Mesendoderm (in vitro differentiated cells): ENCODE results near the gene C5orf15.
A peak's percentile ranks its signal among the peaks of the same experiment; 100 is the strongest.
"Not testable (repeated sequence)": the region's sequence is repeated elsewhere in the genome, so short reads cannot be mapped to it uniquely, and the experiment has no call there.

Experiments
- DNase-seq: peaks from one replicate; pipeline ENCODE4 v3.0.0; 2013
- H2AK5ac ChIP-seq: 2 replicates; pipeline ENCODE4 v1.6.1; 2013; ENCODE audit warnings: low read length, inconsistent platforms
- H2BK120ac ChIP-seq: 2 replicates; pipeline ENCODE4 v1.6.1; 2013; ENCODE audit warnings: low read depth, mild to moderate bottlenecking, low read length, moderate library complexity, mixed read lengths
- H2BK15ac ChIP-seq: replicated peaks from 2 replicates; pipeline ENCODE4 v1.6.1; 2013; ENCODE audit warnings: low read depth, mild to moderate bottlenecking, moderate library complexity
- H2BK5ac ChIP-seq: 2 replicates; pipeline ENCODE4 v1.6.1; 2013; ENCODE audit warnings: low read length, inconsistent platforms
- H3K18ac ChIP-seq: 2 replicates; pipeline ENCODE4 v1.6.1; 2013; ENCODE audit warnings: mild to moderate bottlenecking, low read length, mixed read lengths
- H3K23ac ChIP-seq: one replicate; pipeline ENCODE4 v1.6.1; 2013; ENCODE audit warnings: low read length
- H3K27ac ChIP-seq: 2 replicates; pipeline ENCODE4 v1.5.1; 2013; ENCODE audit warnings: low read depth, mild to moderate bottlenecking, inconsistent platforms, low read length, moderate library complexity
- H3K27me3 ChIP-seq: 2 replicates; pipeline ENCODE4 v1.6.1; 2013; ENCODE audit warnings: low read length, control low read depth, mild to moderate bottlenecking, inconsistent platforms; ENCODE audit not compliant: insufficient read depth, poor library complexity
- H3K36me3 ChIP-seq: 2 replicates; pipeline ENCODE4 v1.6.1; 2013; ENCODE audit warnings: low read length, inconsistent platforms; ENCODE audit not compliant: control insufficient read depth, insufficient read depth
- H3K4ac ChIP-seq: one replicate; pipeline ENCODE4 v1.6.1; 2013; ENCODE audit warnings: low read depth, mild to moderate bottlenecking, low read length, moderate library complexity
- H3K4me1 ChIP-seq: 2 replicates; pipeline ENCODE4 v1.6.1; 2013; ENCODE audit warnings: low read depth, low read length, inconsistent platforms; ENCODE audit not compliant: control insufficient read depth
- H3K4me2 ChIP-seq: 2 replicates; pipeline ENCODE4 v1.6.1; 2013; ENCODE audit warnings: low read length
- H3K4me3 ChIP-seq: 2 replicates; pipeline ENCODE4 v1.5.1; 2013; ENCODE audit warnings: mild to moderate bottlenecking, low read length
- H3K56ac ChIP-seq: one replicate; pipeline ENCODE4 v1.6.1; 2013; ENCODE audit warnings: low read length
- H3K79me1 ChIP-seq: 2 replicates; pipeline ENCODE4 v1.6.1; 2013; ENCODE audit warnings: low read length, inconsistent platforms
- H3K79me2 ChIP-seq: 2 replicates; pipeline ENCODE4 v1.6.1; 2013; ENCODE audit warnings: mild to moderate bottlenecking, low read length; ENCODE audit not compliant: control insufficient read depth, insufficient read depth
- H3K9ac ChIP-seq: 2 replicates; pipeline ENCODE4 v1.6.1; 2013; ENCODE audit warnings: low read length, inconsistent platforms
- H4K5ac ChIP-seq: one replicate; pipeline ENCODE4 v1.6.1; 2013; ENCODE audit warnings: low read length
- H4K8ac ChIP-seq: one replicate; pipeline ENCODE4 v1.6.1; 2013; ENCODE audit warnings: low read depth, mild to moderate bottlenecking, control low read depth, low read length, moderate library complexity
- WGBS: extraction: QIAGEN DNeasy Blood & Tissue Kit; methylation state at CpG from one replicate; pipeline ENCODE4 v1.1.7; 2013; ENCODE audit warnings: low lambda C conversion rate, missing lambda C conversion rate; ENCODE audit not compliant: insufficient coverage; ENCODE audit errors: extremely low coverage; 5-methylcytosine and 5-hydroxymethylcytosine counted together

C5orf15 gene

DNA sequence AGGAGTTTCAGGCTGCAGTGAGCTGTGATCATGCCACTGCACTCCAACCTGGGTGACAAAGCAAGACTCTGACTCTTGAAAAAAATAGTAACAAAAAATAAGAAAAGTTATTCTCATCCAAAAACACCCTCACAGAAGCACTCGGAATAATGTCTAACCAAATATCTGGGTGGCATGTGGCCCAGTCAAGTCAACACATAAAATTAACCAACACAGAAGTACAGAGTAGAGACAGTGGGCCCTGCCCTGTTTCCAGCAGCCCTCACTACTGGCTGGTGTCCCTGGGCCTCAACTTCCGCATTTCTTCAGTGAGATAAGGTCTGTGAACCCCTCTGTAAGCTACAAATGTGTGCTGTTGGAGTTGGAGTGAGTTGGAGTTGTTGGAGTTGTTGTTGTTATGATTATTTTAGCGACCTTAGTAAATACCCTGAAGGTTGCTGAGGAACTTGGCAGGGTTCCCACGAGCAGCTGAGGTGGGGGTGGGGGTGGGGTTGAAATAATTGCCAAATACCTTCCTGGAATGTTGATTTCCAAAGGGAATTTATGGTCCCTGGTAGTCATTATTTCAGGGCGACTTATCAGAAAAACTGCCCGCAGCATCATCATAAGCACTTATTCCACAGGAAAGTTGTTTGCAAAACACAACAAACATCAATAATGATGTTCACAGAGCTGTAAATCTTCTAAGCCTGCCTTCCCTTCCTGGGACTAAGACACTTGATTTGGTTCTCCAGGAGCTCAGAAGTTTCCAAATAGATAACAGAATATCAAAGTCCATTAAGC is 30.2 kb downstream of the C5orf15 start:
- Histone ChIP-seq H3K4me1 (peaks cover 5% of the 10 kb centered on the region), H3K27ac (no peak overlapping the region)
- 100% methylated on average over 1 of the region's 6 CpGs for WGBS

DNA sequence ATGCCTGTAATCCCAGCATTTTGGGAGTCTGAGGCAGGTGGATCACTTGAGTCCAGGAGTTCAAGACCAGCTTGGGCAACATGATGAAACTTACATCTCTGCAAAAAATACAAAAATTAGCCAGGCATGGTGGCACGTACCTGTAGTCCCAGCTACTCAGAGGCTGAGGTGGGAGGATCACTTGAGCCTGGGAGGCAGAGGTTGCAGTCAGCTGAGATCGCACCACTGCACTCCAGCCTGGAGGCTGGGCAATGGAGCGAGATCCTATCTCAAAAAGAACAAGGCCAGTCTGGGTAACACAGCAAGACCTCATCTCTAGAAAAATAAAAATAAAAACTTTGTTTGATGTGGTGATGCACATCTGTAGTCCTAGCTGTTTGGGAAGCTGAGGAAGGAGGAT is 30.8 kb downstream of the C5orf15 start:
- H3K56ac ChIP-seq, H3K4me3 ChIP-seq, H2BK5ac ChIP-seq, H3K4me1 ChIP-seq, H4K5ac ChIP-seq, H3K36me3 ChIP-seq, H3K4me2 ChIP-seq, H3K79me2 ChIP-seq, H2BK120ac ChIP-seq, H3K79me1 ChIP-seq, H3K23ac ChIP-seq, H3K27ac ChIP-seq, H3K9ac ChIP-seq, DNase-seq, H3K4ac ChIP-seq, H2BK15ac ChIP-seq, H4K8ac ChIP-seq, H3K27me3 ChIP-seq, H2AK5ac ChIP-seq, H3K18ac ChIP-seq: not testable (repeated sequence)
- WGBS: no CpG with 5 or more reads among the region's 3 CpGs

More for the DNA sequence above, 30.2 kb downstream of the C5orf15 start:
- no peaks in the 10 kb centered on the region for H3K79me2 ChIP-seq
- H4K8ac ChIP-seq: no peak overlapping the region
- H3K18ac ChIP-seq: no peak overlapping the region
- no peaks in the 10 kb centered on the region for H3K27me3 ChIP-seq
- no peak overlapping the region for H3K4ac ChIP-seq
- H3K4me2 ChIP-seq: no peak overlapping the region
- H2BK120ac ChIP-seq: no peak overlapping the region
- H4K5ac ChIP-seq: no peak overlapping the region
- peak; percentile 18 for DNase-seq
- no peak overlapping the region for H2AK5ac ChIP-seq
- no peak overlapping the region for H3K56ac ChIP-seq
- H3K9ac ChIP-seq: no peak overlapping the region
- no peak overlapping the region for H2BK5ac ChIP-seq
- no peak overlapping the region for H3K23ac ChIP-seq
- no peak overlapping the region for H2BK15ac ChIP-seq
- no peaks in the 10 kb centered on the region for H3K36me3 ChIP-seq
- no peaks in the 10 kb centered on the region for H3K79me1 ChIP-seq
- no peak overlapping the region for H3K4me3 ChIP-seq

DNA sequence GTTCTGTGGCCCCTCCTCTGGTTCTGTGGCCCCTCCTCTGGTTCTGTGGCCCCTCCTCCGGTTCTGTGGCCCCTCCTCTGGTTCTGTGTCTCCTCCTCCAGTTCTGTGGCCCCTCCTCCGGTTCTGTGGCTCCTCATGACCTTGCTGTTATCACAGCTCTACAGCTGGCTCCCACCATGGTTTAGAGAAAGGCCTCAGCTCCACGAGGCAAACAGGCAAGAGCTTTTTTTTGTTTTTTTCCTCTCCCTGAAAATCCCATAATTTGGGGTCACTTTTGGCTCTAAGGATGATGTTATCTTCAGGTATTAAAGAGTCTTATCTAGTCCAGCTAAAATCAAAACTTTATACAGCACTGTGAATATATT is 31.8 kb downstream of the C5orf15 start:
- Histone ChIP-seq H3K56ac (no peak overlapping the region), H3K9ac (no peak overlapping the region), H2BK5ac (no peak overlapping the region), H3K27ac (no peak overlapping the region), H2BK120ac (no peak overlapping the region), H3K4me2 (no peak overlapping the region), H3K4me3 (no peak overlapping the region), H3K18ac (no peak overlapping the region), H3K4me1 (peaks cover 5% of the 10 kb centered on the region), H3K4ac (no peak overlapping the region), H4K5ac (no peak overlapping the region), H3K36me3 (no peaks in the 10 kb centered on the region), H3K23ac (no peak overlapping the region), H2AK5ac (no peak overlapping the region), H3K79me2 (no peaks in the 10 kb centered on the region), H3K27me3 (no peaks in the 10 kb centered on the region), H4K8ac (no peak overlapping the region), H2BK15ac (no peak overlapping the region), H3K79me1 (no peaks in the 10 kb centered on the region)
- DNase-seq: no peak
- WGBS: no CpG with 5 or more reads among the region's 3 CpGs

DNA sequence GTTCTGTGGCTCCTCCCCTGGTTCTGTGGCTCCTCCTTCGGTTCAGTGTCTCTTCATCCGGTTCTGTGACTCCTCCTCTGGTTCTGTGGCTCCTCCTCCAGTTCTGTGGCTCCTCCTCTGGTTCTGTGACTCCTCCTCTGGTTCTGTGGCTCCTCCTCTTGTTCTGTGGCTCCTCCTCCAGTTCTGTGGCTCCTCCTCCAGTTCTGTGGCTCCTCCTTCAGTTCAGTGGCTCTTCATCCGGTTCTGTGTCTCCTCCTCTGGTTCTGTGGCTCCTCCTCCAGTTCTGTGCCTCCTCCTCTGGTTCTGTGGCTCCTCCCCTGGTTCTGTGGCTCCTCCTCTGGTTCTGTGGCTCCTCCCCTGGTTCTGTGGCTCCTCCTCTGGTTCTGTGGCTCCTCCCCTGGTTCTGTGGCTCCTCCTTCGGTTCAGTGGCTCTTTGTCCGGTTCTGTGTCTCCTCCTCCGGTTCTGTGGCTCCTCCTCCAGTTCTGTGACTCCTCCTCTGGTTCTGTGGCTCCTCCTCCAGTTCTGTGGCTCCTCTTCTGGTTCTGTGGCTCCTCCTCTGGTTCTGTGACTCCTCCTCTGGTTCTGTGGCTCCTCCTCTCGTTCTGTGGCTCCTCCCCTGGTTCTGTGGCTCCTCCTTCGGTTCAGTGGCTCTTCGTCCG is 32.3 kb downstream of the C5orf15 start:
- no CpG with 5 or more reads among the region's 10 CpGs for WGBS
- not testable (repeated sequence) for H3K4me1 ChIP-seq, H3K4ac ChIP-seq, H4K5ac ChIP-seq, H3K23ac ChIP-seq, H3K79me2 ChIP-seq, H2BK120ac ChIP-seq, H3K56ac ChIP-seq, H3K36me3 ChIP-seq, H2BK5ac ChIP-seq, H3K27ac ChIP-seq, H3K18ac ChIP-seq, DNase-seq, H3K79me1 ChIP-seq, H3K4me2 ChIP-seq, H2BK15ac ChIP-seq, H3K9ac ChIP-seq, H2AK5ac ChIP-seq, H3K4me3 ChIP-seq, H3K27me3 ChIP-seq, H4K8ac ChIP-seq

DNA sequence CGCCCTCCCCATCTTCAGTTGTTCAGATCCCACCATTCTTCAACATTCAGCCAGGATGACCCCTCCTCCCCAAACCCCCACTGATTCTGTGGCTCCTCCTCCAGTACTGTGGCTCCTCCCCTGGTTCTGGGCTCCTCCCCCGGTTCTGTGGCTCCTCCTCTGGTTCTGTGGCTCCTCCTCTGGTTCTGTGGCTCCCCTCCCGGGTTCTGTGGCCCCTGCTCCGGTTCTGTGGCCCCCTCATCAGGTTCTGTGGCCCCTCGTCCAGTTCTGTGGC is 32.8 kb downstream of the C5orf15 start:
- WGBS: no CpG with 5 or more reads among the region's 5 CpGs
- Histone ChIP-seq H3K36me3 (no peaks in the 10 kb centered on the region), H3K27me3 (no peaks in the 10 kb centered on the region), H3K18ac (no peak overlapping the region), H3K79me2 (no peaks in the 10 kb centered on the region), H4K5ac (no peak overlapping the region), H3K4me3 (no peak overlapping the region), H2AK5ac (no peak overlapping the region), H3K4me2 (no peak overlapping the region), H3K4me1 (peaks cover 5% of the 10 kb centered on the region), H2BK5ac (no peak overlapping the region), H3K27ac (no peak overlapping the region), H3K9ac (no peak overlapping the region), H3K56ac (no peak overlapping the region), H3K23ac (no peak overlapping the region), H2BK15ac (no peak overlapping the region), H3K4ac (no peak overlapping the region), H3K79me1 (no peaks in the 10 kb centered on the region), H2BK120ac (no peak overlapping the region), H4K8ac (no peak overlapping the region)
- DNase-seq: no peak
